Activated CD4-positive, alpha-beta T cell treated with anti-CD3 and anti-CD28 coated beads, Interleukin-2, amount 10 ng/mL, durations not matched to agents 7 days and 5 days (primary cell): ENCODE results near the gene SULT1A2. TPM values are rescaled to one million over a fixed set of nuclear protein-coding genes. Genes with fewer than 3 reads are reported as not detected.
"Not testable (repeated sequence)": the region's sequence is repeated elsewhere in the genome, so short reads cannot be mapped to it uniquely, and the experiment has no call there.

ENCODE experiments used
- CTCF ChIA-PET: fragments of 350-600 bp; sonication (Branson Sonifier 250); formaldehyde crosslinking; loops from one replicate; lab custom pipeline; 2021; ENCODE audit warnings: antibody characterized with exemption; lab: Charles Lee
- POLR2A ChIA-PET: fragments of 350-600 bp; sonication (Branson Sonifier 250); formaldehyde crosslinking; loops from one replicate; lab custom pipeline; 2021; ENCODE audit warnings: antibody characterized with exemption; lab: Charles Lee
- DNase-seq: peaks from one replicate; pipeline ENCODE4 v3.0.0-alpha.2; 2020
- H3K27ac Mint-ChIP-seq: one replicate; pipeline ENCODE4 v1.8.0; 2021; ENCODE audit warnings: mild to moderate bottlenecking, moderate library complexity, mixed read lengths
- H3K27me3 Mint-ChIP-seq: one replicate; pipeline ENCODE4 v1.8.0; 2021; ENCODE audit warnings: mixed read lengths
- H3K36me3 Mint-ChIP-seq: one replicate; pipeline ENCODE4 v1.8.0; 2021; ENCODE audit warnings: low read depth, mixed read lengths
- H3K4me1 Mint-ChIP-seq: one replicate; pipeline ENCODE4 v1.8.0; 2021; ENCODE audit warnings: mixed read lengths
- H3K4me3 Mint-ChIP-seq: one replicate; pipeline ENCODE4 v1.8.0; 2021; ENCODE audit warnings: mild to moderate bottlenecking, moderate library complexity, mixed read lengths
- H3K9me3 Mint-ChIP-seq: one replicate; pipeline ENCODE4 v1.8.0; 2021; ENCODE audit warnings: mixed read lengths
- total RNA-seq, 2 experiments: library from RNA; stranded (reverse); gene quantifications; one replicate each; pipeline ENCODE4 v1.2.3, GENCODE V29; 2021

SULT1A2 gene
- total RNA-seq, 2 experiments from 2014 or later: 0.27 to 0.50 TPM

DNA sequence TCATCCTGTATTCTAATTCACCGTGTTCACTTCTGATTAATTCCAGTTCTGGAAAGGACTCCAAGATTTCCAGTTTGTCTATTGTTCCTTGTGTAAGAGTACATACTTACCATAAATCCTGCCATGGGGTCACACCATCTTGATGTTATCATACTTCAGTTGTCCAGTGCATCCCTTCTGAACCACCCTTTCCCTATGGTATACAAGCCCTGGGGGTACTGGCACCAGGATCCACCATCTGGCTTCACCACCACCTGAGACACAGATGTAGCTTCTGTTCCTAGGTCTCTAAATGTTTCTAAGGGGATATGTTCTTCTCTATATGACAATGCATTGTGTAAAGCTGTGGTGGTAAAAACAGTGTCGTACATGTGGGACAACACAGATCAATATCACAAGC lies 21.9 kb downstream of the SULT1A2 start:
- Mint-ChIP-seq H3K4me1 (peaks cover 1% of the 10 kb centered on the region), H3K27me3 (no peaks in the 10 kb centered on the region), H3K4me3 (no peak overlapping the region), H3K36me3 (no peaks in the 10 kb centered on the region), H3K9me3 (no peaks in the 10 kb centered on the region), H3K27ac (no peak overlapping the region)
- no peak for DNase-seq
- POLR2A ChIA-PET: no interaction called here
- CTCF ChIA-PET: interaction anchor here (1.5 kb wide), 1 partner anchor 20 kb away, joined by 4 read pairs; no protein-coding TSS in a partner anchor

DNA sequence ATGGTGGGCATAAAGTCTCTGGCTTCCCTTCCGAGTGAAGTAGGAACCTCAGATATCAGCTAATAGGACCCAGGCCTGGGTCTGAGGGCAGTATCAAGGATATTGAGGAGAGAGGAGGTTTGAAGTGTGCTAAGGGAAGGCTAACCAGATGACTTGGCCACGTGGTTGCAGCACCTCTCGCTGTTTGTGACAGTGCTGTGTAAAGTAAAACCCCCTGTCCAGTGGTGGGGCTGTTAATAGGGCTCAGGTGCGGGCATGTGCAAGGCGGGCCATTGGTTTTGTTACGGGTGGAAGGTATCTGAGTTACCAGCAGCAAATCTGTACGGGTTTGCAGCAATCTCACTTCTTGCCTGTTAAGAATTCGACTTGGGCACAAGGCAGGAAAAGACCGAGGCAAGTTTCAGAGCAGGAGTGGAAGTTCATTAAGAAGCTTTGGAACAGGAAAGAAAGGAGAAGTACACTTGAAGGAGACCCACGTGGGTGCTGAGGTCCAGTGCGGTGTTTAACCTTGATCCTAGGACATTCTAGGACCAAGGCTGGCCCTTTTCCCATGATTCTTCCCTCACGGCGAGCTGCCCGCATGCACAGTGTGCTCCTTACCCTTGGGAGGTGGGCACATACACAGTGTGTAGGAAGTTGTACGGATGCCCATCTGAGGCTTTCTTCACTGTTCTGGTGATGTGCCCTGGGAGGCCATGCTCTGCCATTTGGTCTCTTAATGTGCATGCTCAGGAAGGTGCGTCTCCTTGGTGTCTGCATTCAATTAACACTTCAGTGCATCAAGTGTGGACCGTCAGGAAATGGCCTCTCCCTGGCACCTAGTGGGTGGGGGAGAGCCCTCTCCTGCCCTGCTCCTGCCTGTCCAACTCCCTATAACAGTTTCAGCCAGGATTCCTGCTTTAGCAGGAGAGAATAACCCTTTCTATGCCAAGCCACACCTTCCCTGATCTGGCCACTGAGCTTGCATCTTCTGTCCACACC lies 22.8 kb downstream of the SULT1A2 start:
- ChIA-PET POLR2A (no interaction called here), CTCF (interaction anchor here (0.6 to 1.5 kb wide), 3 partner anchors 21 to 371 kb away, joined by 3 to 4 read pairs (median 4); partner anchors contain the start of gene SULT1A2)
- no peaks in the 10 kb centered on the region for H3K27me3 Mint-ChIP-seq
- H3K27ac Mint-ChIP-seq: no peak overlapping the region
- peaks cover 4% of the 10 kb centered on the region for H3K4me1 Mint-ChIP-seq
- H3K9me3 Mint-ChIP-seq: no peaks in the 10 kb centered on the region
- H3K4me3 Mint-ChIP-seq: no peak overlapping the region
- no peak for DNase-seq
- peaks cover under 1% of the 10 kb centered on the region for H3K36me3 Mint-ChIP-seq

DNA sequence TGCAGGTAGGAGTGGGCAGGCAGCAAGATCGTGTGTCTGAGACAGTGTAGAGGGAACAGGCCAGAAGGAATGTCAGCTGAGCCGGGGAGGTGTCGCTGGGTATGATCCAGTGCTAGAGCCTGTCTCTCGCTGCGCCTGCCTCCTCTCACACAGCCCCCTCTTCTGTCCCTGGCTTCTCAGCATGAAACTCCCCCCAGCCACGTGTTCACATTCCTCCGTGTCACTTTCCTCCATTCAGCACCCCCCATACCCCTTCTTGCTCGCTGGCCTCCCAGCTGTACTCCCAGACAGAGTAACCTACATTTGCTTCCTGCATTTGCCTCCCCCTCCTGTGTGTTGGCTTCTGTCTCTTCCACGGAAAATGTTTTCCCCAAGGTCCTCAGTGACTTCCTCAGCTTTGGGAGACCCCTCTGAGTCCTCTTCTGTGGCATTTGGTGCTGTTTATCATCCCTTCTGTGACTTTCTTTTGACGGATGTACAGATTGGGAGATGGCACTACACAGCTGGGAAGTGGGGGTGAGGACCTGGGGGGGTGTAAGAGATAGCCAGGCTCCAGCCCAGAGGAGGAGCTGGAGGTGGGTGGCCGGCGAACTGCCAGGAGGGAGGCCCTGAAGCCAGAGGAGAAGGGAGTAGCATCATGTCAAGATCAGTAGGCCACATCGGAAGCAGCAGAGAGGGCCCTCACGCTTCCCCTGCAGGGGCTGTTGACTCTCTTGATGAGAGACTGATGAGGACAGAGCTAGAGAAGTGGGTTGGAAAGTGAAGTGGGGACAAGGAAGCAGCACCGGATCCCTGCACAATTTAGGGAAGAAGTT lies 23.9 kb downstream of the SULT1A2 start:
- H3K9me3 Mint-ChIP-seq: no peaks in the 10 kb centered on the region
- H3K36me3 Mint-ChIP-seq: peaks cover 2% of the 10 kb centered on the region
- H3K4me3 Mint-ChIP-seq: no peak overlapping the region
- DNase-seq: no peak
- no peaks in the 10 kb centered on the region for H3K27me3 Mint-ChIP-seq
- H3K27ac Mint-ChIP-seq: no peak overlapping the region
- H3K4me1 Mint-ChIP-seq: peaks cover 5% of the 10 kb centered on the region
- POLR2A ChIA-PET: no interaction called here
- CTCF ChIA-PET: interaction anchor here (0.7 to 1.2 kb wide), 2 partner anchors 372 to 1096 kb away, joined by 3 read pairs; no protein-coding TSS in a partner anchor

- Mint-ChIP-seq H3K27ac (no peak overlapping the region), H3K4me3 (no peak overlapping the region), H3K27me3 (no peaks in the 10 kb centered on the region), H3K9me3 (peaks cover 13% of the 10 kb centered on the region), H3K4me1 (peaks cover 5% of the 10 kb centered on the region), H3K36me3 (peaks cover 19% of the 10 kb centered on the region)
- ChIA-PET POLR2A (no interaction called here), CTCF (no interaction called here)
- no peak for DNase-seq
These were observed 26.7 kb downstream of the SULT1A2 start for GRCh38 chr16:28569968-28570752.

GRCh38 chr16:28569021-28569420 lies 27.8 kb downstream of the SULT1A2 start:
- Mint-ChIP-seq H3K4me3 (no peak overlapping the region), H3K9me3 (peaks cover 14% of the 10 kb centered on the region), H3K27ac (no peak overlapping the region), H3K4me1 (peaks cover 3% of the 10 kb centered on the region), H3K27me3 (no peaks in the 10 kb centered on the region), H3K36me3 (peaks cover 21% of the 10 kb centered on the region)
- ChIA-PET POLR2A (no interaction called here), CTCF (no interaction called here)
- no peak for DNase-seq

DNA sequence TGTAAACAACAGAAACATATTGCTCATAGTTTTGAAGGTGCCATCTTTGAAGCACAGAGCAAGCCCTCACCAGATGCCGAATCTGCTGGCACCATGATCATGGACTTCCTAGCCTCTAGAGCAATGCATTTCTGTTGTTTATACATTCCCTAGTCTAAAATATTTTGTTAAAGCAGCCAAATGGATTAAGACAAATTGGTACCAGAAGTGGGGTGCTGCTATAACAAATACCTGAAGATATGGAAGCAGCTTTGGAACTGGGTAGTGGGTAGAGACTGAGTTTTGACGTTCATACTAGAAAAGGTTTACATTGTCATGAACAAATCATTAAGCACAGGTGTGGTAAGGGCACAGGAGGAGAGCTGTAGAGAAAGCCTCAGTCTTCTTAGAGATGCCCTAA lies 29.6 kb downstream of the SULT1A2 start:
- DNase-seq: no peak
- ChIA-PET POLR2A (no interaction called here), CTCF (no interaction called here)
- Mint-ChIP-seq H3K27me3 (no peaks in the 10 kb centered on the region), H3K27ac (no peak overlapping the region), H3K36me3 (peaks cover 21% of the 10 kb centered on the region), H3K9me3 (peaks cover 14% of the 10 kb centered on the region), H3K4me3 (no peak overlapping the region), H3K4me1 (peaks cover 7% of the 10 kb centered on the region)

DNA sequence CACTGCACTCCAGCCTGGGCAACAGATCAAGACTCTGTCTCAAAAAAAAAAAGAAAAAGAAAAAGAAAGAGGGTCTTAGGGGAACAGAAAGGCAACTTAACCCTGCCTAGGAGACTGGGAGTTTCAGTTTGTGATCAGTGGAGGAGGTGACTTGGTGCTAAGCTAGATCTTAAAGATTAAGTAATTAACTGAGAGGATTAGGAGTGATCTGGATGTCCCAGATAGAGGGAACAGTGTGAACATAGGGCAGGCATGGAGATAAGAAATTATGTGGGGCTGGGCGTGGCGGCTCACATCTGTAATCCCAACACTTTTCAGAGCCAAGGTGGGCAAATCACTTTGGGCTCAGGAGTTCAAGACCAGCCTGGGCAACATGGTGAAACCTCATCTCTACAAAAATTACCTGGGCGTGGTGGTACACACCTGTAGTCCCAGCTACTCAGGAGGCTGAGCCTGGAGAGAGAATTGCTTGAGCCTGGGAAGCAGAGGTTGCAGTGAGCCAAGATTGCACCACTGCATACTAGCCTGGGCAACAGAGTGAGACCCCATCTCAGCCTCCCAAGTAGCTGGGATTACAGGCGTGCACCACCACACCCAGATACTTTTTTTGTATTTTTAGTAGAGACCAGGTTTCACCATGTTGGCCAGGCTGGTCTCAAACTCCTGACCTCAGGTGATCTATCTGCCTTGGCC lies 30.5 kb downstream of the SULT1A2 start:
- H3K4me3 Mint-ChIP-seq, H3K27ac Mint-ChIP-seq, H3K27me3 Mint-ChIP-seq, CTCF ChIA-PET, POLR2A ChIA-PET, DNase-seq: not testable (repeated sequence)
- H3K36me3 Mint-ChIP-seq: peaks cover 22% of the 10 kb centered on the region
- peaks cover 14% of the 10 kb centered on the region for H3K9me3 Mint-ChIP-seq
- peaks cover 11% of the 10 kb centered on the region for H3K4me1 Mint-ChIP-seq

DNA sequence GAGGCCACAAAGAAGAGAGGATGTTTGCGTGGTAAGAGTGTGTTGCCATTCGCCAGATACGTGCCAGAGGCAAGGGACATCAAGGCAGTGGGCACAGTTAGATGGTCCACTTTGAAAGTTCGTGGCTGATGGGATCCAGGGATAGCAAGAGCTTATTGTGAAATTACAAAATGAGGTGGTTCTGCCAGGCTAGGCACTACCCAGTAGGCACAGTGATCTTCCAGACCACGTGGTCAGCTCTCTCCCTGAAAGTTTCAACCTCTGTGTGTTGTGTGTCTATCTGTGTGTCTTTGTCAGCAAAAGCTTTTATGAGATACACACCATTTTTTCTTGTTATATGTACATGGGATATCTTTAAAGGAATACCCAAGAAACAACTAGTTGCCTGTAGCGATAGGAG lies 33.6 kb downstream of the SULT1A2 start:
- H3K9me3 Mint-ChIP-seq: peaks cover 17% of the 10 kb centered on the region
- H3K27ac Mint-ChIP-seq: no peak overlapping the region
- H3K4me1 Mint-ChIP-seq: peaks cover 23% of the 10 kb centered on the region
- ChIA-PET POLR2A (no interaction called here), CTCF (interaction anchor here (0.5 kb wide), 1 partner anchor 23 kb away, joined by 3 read pairs; no protein-coding TSS in a partner anchor)
- H3K27me3 Mint-ChIP-seq: no peaks in the 10 kb centered on the region
- peaks cover 42% of the 10 kb centered on the region for H3K36me3 Mint-ChIP-seq
- H3K4me3 Mint-ChIP-seq: no peak overlapping the region
- DNase-seq: no peak

GRCh38 chr16:28562199-28562598 lies 34.7 kb downstream of the SULT1A2 start:
- peaks cover 41% of the 10 kb centered on the region for H3K36me3 Mint-ChIP-seq
- peaks cover 27% of the 10 kb centered on the region for H3K4me1 Mint-ChIP-seq
- no peak overlapping the region for H3K27ac Mint-ChIP-seq
- H3K9me3 Mint-ChIP-seq: peaks cover 11% of the 10 kb centered on the region
- no peaks in the 10 kb centered on the region for H3K27me3 Mint-ChIP-seq
- POLR2A ChIA-PET: no interaction called here
- CTCF ChIA-PET: no interaction called here
- H3K4me3 Mint-ChIP-seq: no peak overlapping the region
- no peak for DNase-seq

GRCh38 chr16:28561557-28562187 lies 35.2 kb downstream of the SULT1A2 start:
- Mint-ChIP-seq H3K27ac (no peak overlapping the region), H3K36me3 (peaks cover 44% of the 10 kb centered on the region), H3K9me3 (peaks cover 9% of the 10 kb centered on the region), H3K4me3 (no peak overlapping the region), H3K4me1 (peaks cover 28% of the 10 kb centered on the region), H3K27me3 (no peaks in the 10 kb centered on the region)
- POLR2A ChIA-PET: no interaction called here
- CTCF ChIA-PET: no interaction called here
- DNase-seq: no peak

GRCh38 chr16:28558456-28558855 lies 38.4 kb downstream of the SULT1A2 start:
- Mint-ChIP-seq H3K27ac (no peak overlapping the region), H3K36me3 (peaks cover 35% of the 10 kb centered on the region), H3K9me3 (peaks cover 3% of the 10 kb centered on the region), H3K4me3 (no peak overlapping the region), H3K27me3 (no peaks in the 10 kb centered on the region), H3K4me1 (peaks cover 42% of the 10 kb centered on the region)
- CTCF ChIA-PET: no interaction called here
- POLR2A ChIA-PET: no interaction called here
- DNase-seq: no peak
